MM.1S (cell line): ENCODE results near the gene XPNPEP1.

Experiments
- DNase-seq: peaks from one replicate; pipeline ENCODE4 v3.0.0-alpha.2; 2015
- H2AFZ ChIP-seq: fragments of 300-600 bp; sonication (generic); 2 replicates; pipeline ENCODE4 v1.6.0; 2016; ENCODE audit warnings: antibody characterized with exemption, low read length
- H3F3A ChIP-seq: fragments of 300-600 bp; sonication (generic); 2 replicates; pipeline ENCODE4 v1.6.1; 2016; ENCODE audit warnings: mild to moderate bottlenecking, antibody characterized with exemption, low read length, moderate library complexity, mixed read lengths; ENCODE audit not compliant: insufficient read depth
- H3K27ac ChIP-seq: fragments of 300-600 bp; sonication (generic); 2 replicates; pipeline ENCODE4 v1.5.1; 2016; ENCODE audit warnings: mild to moderate bottlenecking, low read length
- H3K27me3 ChIP-seq: fragments of 300-600 bp; sonication (generic); replicated peaks from 2 replicates; pipeline ENCODE4 v1.6.0; 2016; ENCODE audit warnings: low read length; ENCODE audit not compliant: insufficient read depth
- H3K36me3 ChIP-seq: fragments of 300-600 bp; sonication (generic); replicated peaks from 2 replicates; pipeline ENCODE4 v1.6.1; 2016; ENCODE audit warnings: mild to moderate bottlenecking, low read length, mixed read lengths; ENCODE audit not compliant: insufficient read depth
- H3K4me1 ChIP-seq: fragments of 300-600 bp; sonication (generic); 2 replicates; pipeline ENCODE4 v1.6.1; 2016; ENCODE audit warnings: low read length, mixed read lengths
- H3K4me2 ChIP-seq: fragments of 300-600 bp; sonication (generic); 2 replicates; pipeline ENCODE4 v1.6.0; 2016; ENCODE audit warnings: low read depth, low read length
- H3K4me3 ChIP-seq: fragments of 300-600 bp; sonication (generic); 2 replicates; pipeline ENCODE4 v1.5.1; 2016; ENCODE audit warnings: low read length, mixed read lengths
- H3K79me2 ChIP-seq: fragments of 300-600 bp; sonication (generic); 2 replicates; pipeline ENCODE4 v1.6.1; 2016; ENCODE audit warnings: mixed run types, low read length, mixed read lengths
- H3K9ac ChIP-seq: fragments of 300-600 bp; sonication (generic); 2 replicates; pipeline ENCODE4 v1.6.1; 2016; ENCODE audit warnings: low read length, mixed read lengths
- H3K9me2 ChIP-seq: fragments of 300-600 bp; sonication (generic); replicated peaks from 2 replicates; pipeline ENCODE4 v1.6.1; 2016; ENCODE audit warnings: mild to moderate bottlenecking, low read length, mixed read lengths; ENCODE audit not compliant: insufficient read depth
- H3K9me3 ChIP-seq: fragments of 300-600 bp; sonication (generic); replicated peaks from 2 replicates; pipeline ENCODE4 v1.6.1; 2016; ENCODE audit warnings: mild to moderate bottlenecking, low read length, mixed read lengths; ENCODE audit not compliant: insufficient read depth
- H4K20me1 ChIP-seq: fragments of 300-600 bp; sonication (generic); 2 replicates; pipeline ENCODE4 v1.6.1; 2016; ENCODE audit warnings: mild to moderate bottlenecking, low read length, moderate library complexity, mixed read lengths; ENCODE audit not compliant: insufficient read depth
- CTCF ChIP-seq: fragments of 300-600 bp; sonication (generic); IDR thresholded peaks from 2 replicates; pipeline ENCODE4 v1.5.1; 2016; ENCODE audit warnings: antibody characterized with exemption, low read length, mixed read lengths
- EZH2 ChIP-seq: fragments of 300-600 bp; sonication (generic); optimal IDR thresholded peaks from 2 replicates; pipeline ENCODE3; 2017; ENCODE audit warnings: low read depth, mild to moderate bottlenecking, antibody characterized with exemption, low read length, mixed read lengths
- EZH2phosphoT487 ChIP-seq: fragments of 300-600 bp; sonication (generic); IDR thresholded peaks from 2 replicates; pipeline ENCODE4 v1.6.1; 2018; ENCODE audit warnings: antibody characterized with exemption, low read length

Gene XPNPEP1

DNA sequence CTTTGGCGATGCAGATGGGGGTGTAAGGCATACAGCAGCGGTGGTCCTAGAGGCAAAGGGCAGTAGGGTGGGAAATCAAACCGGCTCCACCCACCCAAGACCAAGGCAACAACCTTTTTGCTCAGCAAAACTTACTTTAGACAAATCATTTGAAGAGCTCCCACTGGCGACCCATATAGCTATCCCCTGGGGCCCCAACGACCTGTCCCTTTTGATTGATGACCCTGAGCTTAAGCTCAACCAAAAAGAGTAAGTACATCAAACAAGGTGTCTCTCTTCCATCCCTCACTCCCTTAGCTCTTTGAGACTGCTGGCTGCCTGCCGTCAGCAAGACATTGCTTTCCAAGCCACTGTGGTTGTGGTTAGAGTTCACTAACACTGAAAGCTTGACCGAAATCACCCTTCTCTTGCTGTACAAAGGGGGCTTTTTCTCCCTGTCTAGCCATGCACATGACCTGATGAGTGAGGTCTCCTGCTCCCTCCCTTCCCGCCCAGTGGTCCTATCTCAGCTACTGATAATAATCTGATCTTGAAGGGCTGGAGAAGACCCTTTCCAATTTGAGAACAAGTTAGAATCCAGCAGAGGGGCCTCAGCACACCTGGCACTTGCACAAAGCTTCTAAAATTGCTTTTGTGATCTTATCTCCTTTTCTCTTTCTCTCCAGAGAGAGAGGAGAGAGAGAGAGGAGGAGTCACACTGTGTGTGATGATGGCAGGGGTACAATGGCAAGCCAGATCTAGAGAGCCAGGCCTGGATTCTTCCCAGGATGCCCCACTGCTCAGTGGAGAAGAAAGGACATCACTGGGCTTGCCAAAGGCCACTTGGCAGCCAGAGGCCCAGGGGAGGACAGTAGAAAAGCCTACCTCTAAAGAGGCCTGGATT is 42.2 kb downstream of the XPNPEP1 start:
- H3K36me3 ChIP-seq = no peaks in the 10 kb centered on the region; the same call in none of the 2 replicates
- H3K27ac ChIP-seq = no peak overlapping the region
- H3K9me2 ChIP-seq = no peaks in the 10 kb centered on the region
- H3K9ac ChIP-seq = no peak overlapping the region
- DNase-seq = no peak
- H3K9me3 ChIP-seq = no peaks in the 10 kb centered on the region
- no peaks in the 10 kb centered on the region for H3K27me3 ChIP-seq
- H3F3A ChIP-seq = no peaks in the 10 kb centered on the region
- no peaks in the 10 kb centered on the region for H3K4me1 ChIP-seq
- no peak overlapping the region for H2AFZ ChIP-seq
- TF ChIP-seq EZH2phosphoT487 (no peak), EZH2 (no peak), CTCF (no peak)
- no peaks in the 10 kb centered on the region for H3K79me2 ChIP-seq
- no peaks in the 10 kb centered on the region for H4K20me1 ChIP-seq
- H3K4me2 ChIP-seq = no peak overlapping the region
- H3K4me3 ChIP-seq = no peak overlapping the region

DNA sequence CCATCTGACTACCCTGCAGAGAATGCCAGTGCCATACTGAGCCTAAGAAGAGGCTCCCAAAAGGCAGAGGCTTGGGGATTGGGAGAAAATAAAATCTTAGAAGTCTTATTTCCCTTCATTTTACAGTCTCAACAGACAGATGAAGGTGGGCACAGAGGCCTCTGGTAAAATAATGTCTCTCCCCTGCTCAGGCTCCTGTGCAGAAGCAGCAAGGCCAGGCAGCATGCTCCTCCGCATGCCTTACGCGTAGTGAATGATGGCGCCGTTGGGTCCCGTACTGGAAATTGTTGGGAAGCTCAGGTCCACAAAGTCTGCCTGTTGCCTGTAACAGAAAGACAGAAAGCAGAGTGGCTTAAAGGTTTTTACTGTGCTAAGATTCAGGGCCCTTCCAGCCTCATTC is 45.8 kb downstream of the XPNPEP1 start:
- Histone ChIP-seq H3F3A (no peaks in the 10 kb centered on the region), H3K36me3 (no peaks in the 10 kb centered on the region; the same call in none of the 2 replicates), H4K20me1 (no peaks in the 10 kb centered on the region), H3K27ac (no peak overlapping the region), H2AFZ (no peak overlapping the region), H3K4me3 (no peak overlapping the region), H3K4me2 (no peak overlapping the region), H3K9me3 (no peaks in the 10 kb centered on the region), H3K79me2 (no peaks in the 10 kb centered on the region), H3K4me1 (no peaks in the 10 kb centered on the region), H3K27me3 (no peaks in the 10 kb centered on the region), H3K9ac (no peak overlapping the region), H3K9me2 (no peaks in the 10 kb centered on the region)
- no peak for DNase-seq
- TF ChIP-seq EZH2phosphoT487 = no peak
- no peak for TF ChIP-seq CTCF
- TF ChIP-seq EZH2 = no peak

GRCh38 chr10:109875828-109876821 is 47.2 kb downstream of the XPNPEP1 start:
- Histone ChIP-seq H3K9me2 (no peaks in the 10 kb centered on the region), H3K27ac (no peak overlapping the region), H3K9me3 (no peaks in the 10 kb centered on the region), H3K36me3 (no peaks in the 10 kb centered on the region; the same call in none of the 2 replicates), H3K27me3 (no peaks in the 10 kb centered on the region), H3F3A (no peaks in the 10 kb centered on the region), H3K79me2 (no peaks in the 10 kb centered on the region), H4K20me1 (no peaks in the 10 kb centered on the region), H2AFZ (no peak overlapping the region), H3K4me1 (no peaks in the 10 kb centered on the region), H3K4me2 (no peak overlapping the region), H3K4me3 (no peak overlapping the region), H3K9ac (no peak overlapping the region)
- DNase-seq = no peak
- TF ChIP-seq EZH2 (no peak), EZH2phosphoT487 (no peak), CTCF (no peak)
